Measurements from ENCODE around the gene FN3KRP. TPM values are rescaled to one million over a fixed set of nuclear protein-coding genes. Genes with fewer than 3 reads are reported as not detected.

FN3KRP gene
- polyA plus RNA-seq, 3 donors from 2014 or later = 23.7 to 76.6 (median 47.3) TPM

DNA sequence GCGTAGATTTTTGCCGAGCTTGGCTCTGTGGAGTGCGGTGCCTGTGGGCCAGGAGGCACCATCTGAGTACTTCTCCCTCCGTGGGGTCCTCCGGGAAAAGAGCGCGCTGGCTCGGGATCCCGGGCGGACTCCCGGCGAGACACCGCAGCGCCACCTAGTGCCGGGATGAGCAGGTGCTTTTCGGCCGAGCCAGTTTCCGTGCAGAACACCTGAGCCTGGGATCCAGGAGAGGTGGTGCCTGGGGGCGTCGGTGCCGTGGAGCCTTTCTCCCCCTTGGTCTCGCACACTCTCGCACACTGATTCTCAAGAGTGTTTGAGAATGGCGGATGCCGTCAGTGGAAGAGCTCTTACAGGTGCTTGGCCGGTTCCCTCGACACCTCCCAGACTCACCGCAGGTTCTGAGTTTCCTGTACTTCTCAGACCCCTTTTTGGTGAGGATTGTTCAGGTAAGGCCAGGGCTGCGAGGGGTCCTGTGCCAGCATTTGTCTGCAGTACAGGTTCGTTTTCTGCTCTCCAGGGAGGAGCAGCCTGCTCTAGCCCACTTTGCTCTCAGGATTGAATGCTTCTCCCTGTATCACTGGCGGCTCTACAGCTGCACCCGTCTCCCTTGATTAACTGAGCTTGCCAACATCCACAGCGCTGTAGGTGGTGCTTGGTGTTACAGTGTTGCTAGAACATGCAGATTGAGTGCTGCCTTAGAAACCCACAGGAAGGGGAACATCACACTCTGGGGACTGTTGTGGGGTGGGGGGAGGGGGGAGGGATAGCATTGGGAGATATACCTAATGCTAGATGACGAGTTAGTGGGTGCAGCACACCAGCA lies 58.7 kb downstream of the FN3KRP start:
- peaks cover under 1 to 13% (median 12%) of the 10 kb centered on the region in 3 donors for H3K36me3 Mint-ChIP-seq
- DNase-seq = peak; percentile 65 to 79 (median 66)
- peak overlapping the region; percentile 82 to 95 (median 87) for H3K27ac Mint-ChIP-seq
- no peaks in the 10 kb centered on the region for H3K9me3 Mint-ChIP-seq
- H3K27me3 Mint-ChIP-seq (ENCODE audit: low read depth in 3 of 3) = peaks cover 0 to 3% (median 0%) of the 10 kb centered on the region in 3 donors
- peaks cover 43 to 44% of the 10 kb centered on the region in 2 donors for H3K4me1 Mint-ChIP-seq
- H3K4me3 Mint-ChIP-seq = peak overlapping the region; percentile 75 to 89 (median 84)

GRCh38 chr17:82776454-82776853 lies 59.9 kb downstream of the FN3KRP start:
- H3K4me1 Mint-ChIP-seq = peaks cover 44 to 45% of the 10 kb centered on the region in 2 donors
- H3K36me3 Mint-ChIP-seq = peaks cover 0 to 13% (median 12%) of the 10 kb centered on the region in 3 donors
- H3K9me3 Mint-ChIP-seq = no peaks in the 10 kb centered on the region
- peaks cover 0 to 3% (median 0%) of the 10 kb centered on the region in 3 donors for H3K27me3 Mint-ChIP-seq (ENCODE audit: low read depth in 3 of 3)
- peak overlapping the region; percentile 61 to 95 (median 86) for H3K27ac Mint-ChIP-seq
- peak overlapping the region; percentile 42 to 77 (median 72) for H3K4me3 Mint-ChIP-seq
- DNase-seq = peak in 2 of 3 donors; percentile 25 to 39

Other genes starting within 250 kb of the FN3KRP start
- 1 to 10 TPM; 1.9 to 9.7 (median 2.9) TPM for gene FOXK2, start 197.0 kb upstream of the FN3KRP start, polyA plus RNA-seq
- gene WDR45B, start 68.3 kb upstream of the FN3KRP start, polyA plus RNA-seq = 10 to 100 TPM; 34.3 to 65.5 (median 48.9) TPM
- gene RAB40B, start 18.0 kb upstream of the FN3KRP start, polyA plus RNA-seq = 1 to 10 TPM; 3.1 to 4.4 (median 3.9) TPM
- 1 to 10 TPM in 1 of 3 donors, under 1 TPM in 2; 0.18 to 1.1 (median 0.50) TPM for gene FN3K, start 18.9 kb downstream of the FN3KRP start, polyA plus RNA-seq
- 100 to 1,000 TPM in 1 of 3 donors, 10 to 100 TPM in 2; 70.2 to 142 (median 99.7) TPM for gene TBCD, start 35.4 kb downstream of the FN3KRP start, polyA plus RNA-seq
- under 1 TPM in 1 of 3 donors, not detected in 2; 0.11 TPM for gene ZNF750, start 123.3 kb downstream of the FN3KRP start, polyA plus RNA-seq